OCI-LY1 (cell line): Measurements from ENCODE around the gene PDE6C.

Experiments
- H2AFZ ChIP-seq: fragments of 200-600 bp; sonication (generic), shearing (Covaris generic); 2 replicates; pipeline ENCODE4 v1.6.0; 2014; ENCODE audit warnings: antibody characterized with exemption, mild to moderate bottlenecking, low read length
- H3F3A ChIP-seq: fragments of 200-600 bp; sonication (generic), shearing (Covaris generic); 2 replicates; pipeline ENCODE4 v1.6.0; 2014; ENCODE audit warnings: mild to moderate bottlenecking, antibody characterized with exemption, low read length, moderate library complexity; ENCODE audit not compliant: insufficient read depth
- H3K27ac ChIP-seq: fragments of 200-600 bp; sonication (generic); 2 replicates; pipeline ENCODE4 v1.5.1; 2014; ENCODE audit warnings: low read length, mixed run types, mild to moderate bottlenecking, low read depth; ENCODE audit not compliant: poor library complexity, severe bottlenecking
- H3K27me3 ChIP-seq: fragments of 200-600 bp; sonication (generic); 2 replicates; pipeline ENCODE4 v1.6.0; 2014; ENCODE audit warnings: antibody characterized with exemption, mild to moderate bottlenecking, low read length, moderate library complexity; ENCODE audit not compliant: insufficient read depth
- H3K36me3 ChIP-seq: fragments of 200-600 bp; sonication (generic); 2 replicates; pipeline ENCODE4 v1.6.1; 2014; ENCODE audit warnings: mild to moderate bottlenecking, antibody characterized with exemption, low read length, moderate library complexity, mixed read lengths; ENCODE audit not compliant: insufficient read depth
- H3K4me1 ChIP-seq: fragments of 200-600 bp; sonication (generic); 2 replicates; pipeline ENCODE4 v1.5.1; 2014; ENCODE audit warnings: mild to moderate bottlenecking, low read length, moderate library complexity; ENCODE audit not compliant: insufficient read depth, severe bottlenecking
- H3K4me2 ChIP-seq: fragments of 200-600 bp; sonication (generic), shearing (Covaris generic); 2 replicates; pipeline ENCODE4 v1.6.1; 2014; ENCODE audit warnings: low read length
- H3K4me3 ChIP-seq: fragments of 200-600 bp; sonication (generic); 2 replicates; pipeline ENCODE4 v1.5.1; 2014; ENCODE audit warnings: low read length, low read depth, mild to moderate bottlenecking, mixed read lengths; ENCODE audit not compliant: poor library complexity, severe bottlenecking
- H3K79me2 ChIP-seq: fragments of 200-600 bp; shearing (Covaris generic); 2 replicates; pipeline ENCODE4 v1.6.1; 2016; ENCODE audit warnings: mixed run types, low read length, mixed read lengths; ENCODE audit not compliant: insufficient read depth
- H3K9ac ChIP-seq: fragments of 200-600 bp; sonication (generic), shearing (Covaris generic); 2 replicates; pipeline ENCODE4 v1.6.1; 2014; ENCODE audit warnings: mild to moderate bottlenecking, low read length, mixed read lengths
- H3K9me2 ChIP-seq: fragments of 200-600 bp; sonication (generic), shearing (Covaris generic); 2 replicates; pipeline ENCODE4 v1.6.1; 2014; ENCODE audit warnings: low read depth, mild to moderate bottlenecking, low read length, mixed read lengths
- H3K9me3 ChIP-seq: fragments of 200-600 bp; shearing (Covaris generic); 2 replicates; pipeline ENCODE4 v1.6.1; 2014; ENCODE audit warnings: low read length, mixed read lengths
- H4K20me1 ChIP-seq: fragments of 200-600 bp; sonication (generic), shearing (Covaris generic); 2 replicates; pipeline ENCODE4 v1.6.0; 2016; ENCODE audit warnings: mild to moderate bottlenecking, low read length; ENCODE audit not compliant: insufficient read depth
- CTCF ChIP-seq: fragments of 200-600 bp; sonication (generic), shearing (Covaris generic); IDR thresholded peaks from 2 replicates; pipeline ENCODE4 v1.5.1; 2017; ENCODE audit warnings: mild to moderate bottlenecking, antibody characterized with exemption, low read length, moderate library complexity, mixed read lengths
- EZH2 ChIP-seq: fragments of 200-600 bp; sonication (generic), shearing (Covaris generic); IDR thresholded peaks from 2 replicates; pipeline ENCODE4 v1.8.0; 2017; ENCODE audit warnings: borderline replicate concordance, mixed run types, mild to moderate bottlenecking, antibody characterized with exemption, low read length, moderate library complexity, mixed read lengths

PDE6C gene

GRCh38 chr10:93604146-93604545 is 8.2 kb upstream of the PDE6C start:
- Histone ChIP-seq H3K4me3 (no peak overlapping the region), H3K9me2 (no peaks in the 10 kb centered on the region), H3K36me3 (no peaks in the 10 kb centered on the region), H3K27ac (no peak overlapping the region), H3K79me2 (no peaks in the 10 kb centered on the region), H4K20me1 (no peaks in the 10 kb centered on the region), H3K4me2 (no peak overlapping the region), H2AFZ (no peak overlapping the region), H3K9me3 (no peaks in the 10 kb centered on the region), H3K9ac (no peak overlapping the region), H3K4me1 (no peaks in the 10 kb centered on the region), H3F3A (no peaks in the 10 kb centered on the region), H3K27me3 (no peaks in the 10 kb centered on the region)
- TF ChIP-seq EZH2: no peak
- no peak for TF ChIP-seq CTCF

- Histone ChIP-seq H3K27ac (no peak overlapping the region), H3K36me3 (no peaks in the 10 kb centered on the region)
Measured at GRCh38 chr10:93608421-93608820, 3.9 kb upstream of the PDE6C start.

GRCh38 chr10:93613126-93613525 is 789 bp downstream of the PDE6C start:
- Histone ChIP-seq H3K4me2 (no peak overlapping the region), H3K4me1 (no peaks in the 10 kb centered on the region), H3F3A (no peaks in the 10 kb centered on the region), H3K27ac (no peak overlapping the region), H3K9ac (no peak overlapping the region), H2AFZ (no peak overlapping the region), H3K27me3 (no peaks in the 10 kb centered on the region), H3K36me3 (no peaks in the 10 kb centered on the region), H3K9me3 (no peaks in the 10 kb centered on the region), H3K79me2 (no peaks in the 10 kb centered on the region), H4K20me1 (no peaks in the 10 kb centered on the region), H3K9me2 (no peaks in the 10 kb centered on the region), H3K4me3 (no peak overlapping the region)
- TF ChIP-seq EZH2 (no peak), CTCF (no peak)

More at GRCh38 chr10:93608421-93608820, 3.9 kb upstream of the PDE6C start:
- H4K20me1 ChIP-seq: no peaks in the 10 kb centered on the region
- no peaks in the 10 kb centered on the region for H3K79me2 ChIP-seq
- no peak overlapping the region for H3K4me3 ChIP-seq
- H3K9me2 ChIP-seq: no peaks in the 10 kb centered on the region
- H3K9ac ChIP-seq: no peak overlapping the region
- no peak overlapping the region for H3K4me2 ChIP-seq
- H3K27me3 ChIP-seq: no peaks in the 10 kb centered on the region
- H3K4me1 ChIP-seq: no peaks in the 10 kb centered on the region
- H3F3A ChIP-seq: no peaks in the 10 kb centered on the region
- no peak overlapping the region for H2AFZ ChIP-seq
- no peaks in the 10 kb centered on the region for H3K9me3 ChIP-seq
- TF ChIP-seq EZH2: no peak
- TF ChIP-seq CTCF: no peak
